SH-SY5Y (cell line): Measurements from ENCODE around the gene GABPB2.

ENCODE experiments used
- GATA2 ChIP-seq: IDR thresholded peaks from 2 replicates; pipeline ENCODE4 v1.6.1; 2011; ENCODE audit warnings: mild to moderate bottlenecking, low read depth, low read length
- GATA3 ChIP-seq: IDR thresholded peaks from 2 replicates; pipeline ENCODE4 v1.6.1; 2011; ENCODE audit warnings: low read depth, mild to moderate bottlenecking, low read length, moderate library complexity

DNA sequence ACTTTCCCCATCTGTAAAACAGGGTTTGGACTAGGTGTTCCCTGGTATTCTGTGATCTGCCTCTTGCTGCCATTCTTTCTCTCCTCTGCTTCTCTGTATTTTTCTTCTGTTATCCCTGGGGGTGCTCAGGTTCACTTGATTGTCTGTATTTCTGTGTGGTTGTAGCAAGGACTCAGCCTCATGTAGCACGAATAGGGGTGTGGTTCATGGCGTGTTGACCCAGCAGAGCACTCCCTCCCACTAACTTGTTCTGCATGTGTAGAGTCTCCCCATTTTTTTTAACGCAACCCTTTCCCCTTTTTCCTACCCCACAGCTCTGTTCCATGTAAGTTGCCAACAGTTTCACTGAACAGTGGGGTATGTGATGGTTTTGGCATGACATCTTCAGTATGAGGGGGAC, 35.4 kb upstream of the GABPB2 start:
- TF ChIP-seq GATA2 (no peak), GATA3 (no peak)
